ENCODE data around the gene PTPRN2.

GRCh38 chr7:158623241-158623640 is 35.6 kb upstream of the PTPRN2 start:
- TF ChIP-seq CTCF (conservative IDR thresholded peaks at IDR 0.05 in 1 of 2, IDR thresholded peaks at IDR 0.05 in 1 of 2; ENCODE audit: extremely low read depth in 1 of 2, insufficient read depth in 1 of 2, low read depth in 1 of 2, low read length in 2 of 2): no peak
- no peak for TF ChIP-seq EZH2 (IDR thresholded peaks at IDR 0.05; ENCODE audit: borderline replicate concordance, low read length)

Data from mammary epithelial cell (primary cell).